Measurements from ENCODE around the gene HERC5. TPM values are rescaled to one million over a fixed set of nuclear protein-coding genes. Genes with fewer than 3 reads are reported as not detected.

The HERC5 gene
- total RNA-seq, 1 experiment from 2014 or later, result 5.3 TPM

DNA sequence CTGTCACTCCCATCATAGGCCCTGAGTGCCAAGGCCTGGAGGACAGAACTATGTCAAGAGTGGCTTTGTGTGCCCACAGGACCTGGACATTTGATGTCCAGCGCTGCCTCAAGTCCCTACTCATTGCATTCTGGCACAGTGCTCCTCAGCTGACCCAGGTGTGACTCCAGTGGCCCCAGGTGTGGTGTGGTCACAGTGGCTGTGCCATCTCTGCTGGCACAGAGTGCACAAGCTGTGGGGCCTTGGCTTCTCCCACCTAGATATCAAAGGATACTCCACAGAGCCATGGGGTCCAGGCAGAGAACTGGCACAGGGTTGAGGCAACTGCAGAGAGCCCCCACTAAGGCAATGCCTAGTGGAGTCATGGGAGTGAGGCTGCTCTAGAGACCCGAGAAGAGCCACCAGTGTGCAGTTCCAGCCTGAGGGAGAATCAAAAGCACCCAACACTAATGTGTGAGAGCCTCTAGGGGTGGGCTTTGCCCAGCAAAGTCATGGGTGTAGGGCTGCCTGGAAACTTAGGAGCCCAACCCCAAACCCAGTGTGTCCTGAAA is 41.0 kb downstream of the HERC5 start:
- no peak for DNase-seq (ENCODE audit: low read depth, low spot score)
- in situ Hi-C loops (cut with HindIII; ENCODE audit: low pct_unique_long_range_greater_than_20kb, low sequenced_read_pairs), result no loop called here

DNA sequence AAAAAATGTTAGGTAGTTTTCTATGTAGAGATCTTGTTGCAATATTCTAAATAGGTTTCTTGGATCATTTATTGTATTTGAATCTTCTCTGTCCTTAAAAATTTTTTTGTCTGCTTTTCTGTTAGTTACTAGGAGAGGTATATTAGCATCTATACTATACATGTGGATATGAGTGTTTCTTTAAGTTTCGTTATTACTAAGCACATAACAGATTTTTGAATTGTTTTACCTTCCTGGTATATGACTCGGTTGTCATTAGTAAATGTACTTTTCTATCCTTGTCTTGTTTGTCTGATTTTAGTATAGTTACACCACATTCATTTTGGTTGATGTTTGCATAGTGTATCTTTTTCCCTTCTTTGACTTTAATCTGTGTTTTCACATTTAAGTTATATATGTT is 46.4 kb downstream of the HERC5 start:
- DNase-seq (ENCODE audit: low read depth, low spot score), result no peak
- in situ Hi-C loops (cut with HindIII; ENCODE audit: low pct_unique_long_range_greater_than_20kb, low sequenced_read_pairs), result loop anchor here (25.0 kb wide), 2 partner anchors 266 to 466 kb away; no protein-coding TSS in a partner anchor

DNA sequence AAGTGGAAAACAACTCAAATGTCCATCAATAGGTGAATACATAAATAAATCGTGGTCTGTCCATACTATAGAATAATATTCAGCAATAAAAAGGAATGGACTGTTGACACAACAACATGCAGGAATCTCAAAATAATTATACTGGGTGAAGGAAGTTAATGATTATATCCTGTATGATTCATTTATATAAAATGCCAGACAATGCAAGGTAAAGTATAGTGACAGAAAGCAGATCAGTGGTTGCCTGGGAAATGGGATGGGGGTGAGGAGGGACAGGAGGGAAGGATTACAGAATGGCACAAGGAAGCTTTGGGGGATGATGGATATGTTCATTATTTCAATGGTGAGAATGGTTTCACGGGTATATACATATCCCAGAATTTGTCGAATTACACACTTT is 54.3 kb downstream of the HERC5 start:
- in situ Hi-C loops (cut with HindIII; ENCODE audit: low pct_unique_long_range_greater_than_20kb, low sequenced_read_pairs), result loop anchor here (25.0 kb wide), 2 partner anchors 274 to 474 kb away; no protein-coding TSS in a partner anchor
- DNase-seq (ENCODE audit: low read depth, low spot score), result no peak

- in situ Hi-C loops (cut with HindIII; ENCODE audit: low pct_unique_long_range_greater_than_20kb, low sequenced_read_pairs), result loop anchor here (25.0 kb wide), 2 partner anchors 278 to 478 kb away; no protein-coding TSS in a partner anchor
- no peak for DNase-seq (ENCODE audit: low read depth, low spot score)
These were observed 57.9 kb downstream of the HERC5 start for GRCh38 chr4:88514557-88515511.

DNA sequence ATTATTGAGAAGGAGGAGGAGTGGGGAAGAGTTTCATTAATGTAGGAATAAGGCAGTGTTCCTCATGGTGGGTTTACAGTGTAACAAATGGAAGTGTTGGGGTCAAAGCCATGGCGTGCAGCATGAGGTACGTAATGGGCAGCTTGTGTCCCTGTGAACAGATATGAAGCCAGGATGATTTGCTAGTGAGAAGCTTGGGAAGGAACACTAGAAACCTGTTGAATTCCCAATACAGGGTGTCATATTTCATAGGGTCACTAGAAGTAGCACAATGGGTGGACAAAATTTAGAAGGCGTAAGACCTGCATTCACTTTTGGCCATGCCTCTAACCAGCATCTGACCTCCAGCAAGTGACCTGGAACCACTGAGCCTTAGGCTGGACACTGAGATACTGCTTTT is 59.8 kb downstream of the HERC5 start:
- in situ Hi-C loops (cut with HindIII; ENCODE audit: low pct_unique_long_range_greater_than_20kb, low sequenced_read_pairs), result loop anchor here (25.0 kb wide), 2 partner anchors 279 to 479 kb away; no protein-coding TSS in a partner anchor
- DNase-seq (ENCODE audit: low read depth, low spot score), result no peak

DNA sequence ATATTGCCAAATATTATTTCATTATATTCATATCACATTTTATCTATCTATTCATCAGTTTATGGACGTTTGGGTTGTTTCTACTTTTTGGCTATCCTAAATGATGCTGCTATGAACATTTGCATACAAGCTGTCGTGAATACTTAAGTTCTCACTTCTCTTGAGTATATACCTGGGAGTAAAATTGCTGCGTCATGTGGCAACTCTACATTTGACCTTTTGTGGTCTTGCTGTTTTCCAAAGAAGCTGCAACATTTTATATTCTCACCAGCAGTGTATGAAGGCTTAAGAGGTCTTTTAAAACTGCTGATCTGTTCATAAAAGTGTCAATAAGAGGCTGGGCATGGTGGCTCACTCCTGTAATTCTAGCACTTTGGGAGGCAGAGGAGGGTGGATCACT is 60.9 kb downstream of the HERC5 start:
- in situ Hi-C loops (cut with HindIII; ENCODE audit: low pct_unique_long_range_greater_than_20kb, low sequenced_read_pairs), result loop anchor here (25.0 kb wide), 2 partner anchors 281 to 481 kb away; no protein-coding TSS in a partner anchor
- DNase-seq (ENCODE audit: low read depth, low spot score), result no peak

- in situ Hi-C loops (cut with HindIII; ENCODE audit: low pct_unique_long_range_greater_than_20kb, low sequenced_read_pairs), result loop anchor here (25.0 kb wide), 2 partner anchors 282 to 482 kb away; no protein-coding TSS in a partner anchor
These were observed 62.0 kb downstream of the HERC5 start for GRCh38 chr4:88518911-88519310.

DNA sequence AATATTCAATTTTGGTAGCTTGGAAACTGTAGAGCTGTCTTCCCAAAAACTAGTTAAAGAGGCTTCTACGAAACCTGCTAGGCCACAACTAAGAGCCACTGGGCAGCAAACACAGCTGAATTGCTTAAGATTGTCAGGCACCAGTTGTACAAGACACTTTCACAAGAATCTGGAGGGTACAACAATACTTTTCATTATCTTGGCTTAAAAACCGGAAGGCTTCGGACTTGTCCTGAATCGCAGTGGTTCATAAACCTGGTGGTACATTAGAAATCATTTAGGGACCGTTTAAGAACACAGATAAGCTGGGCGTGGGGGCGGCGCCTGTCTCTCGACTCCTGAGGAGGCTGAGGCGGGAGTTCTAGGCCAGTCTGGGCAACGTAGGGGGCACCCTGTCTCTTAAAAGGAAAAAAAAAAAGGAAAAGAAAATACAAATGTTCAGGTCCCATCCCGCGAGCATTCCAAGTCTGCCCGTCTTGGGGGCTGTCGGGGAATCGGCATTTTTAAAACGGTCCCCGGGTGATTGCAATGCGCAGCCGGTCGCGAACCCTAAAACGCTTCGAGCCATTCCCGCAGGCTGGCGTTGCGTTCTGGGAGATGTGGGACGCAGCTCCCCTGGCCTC is 65.9 kb downstream of the HERC5 start:
- DNase-seq (ENCODE audit: low read depth, low spot score), result peak; percentile 73
- in situ Hi-C loops (cut with HindIII; ENCODE audit: low pct_unique_long_range_greater_than_20kb, low sequenced_read_pairs), result loop anchor here (25.0 kb wide), 2 partner anchors 286 to 486 kb away; no protein-coding TSS in a partner anchor

More at GRCh38 chr4:88518911-88519310, 62.0 kb downstream of the HERC5 start:
- peak; percentile 58 for DNase-seq (ENCODE audit: low read depth, low spot score)

- in situ Hi-C loops (cut with HindIII; ENCODE audit: low pct_unique_long_range_greater_than_20kb, low sequenced_read_pairs), result loop anchor here (25.0 kb wide), 2 partner anchors 286 to 486 kb away; no protein-coding TSS in a partner anchor
- peak; percentile 92 for DNase-seq (ENCODE audit: low read depth, low spot score)
These were observed 66.6 kb downstream of the HERC5 start, which contains the start of gene PYURF for GRCh38 chr4:88523325-88524129. TSS of gene PYURF (minus strand) at chr4:88523776. CDS start at chr4:88523700, 76 bp downstream.

- in situ Hi-C loops (cut with HindIII; ENCODE audit: low pct_unique_long_range_greater_than_20kb, low sequenced_read_pairs), result loop anchor here (25.0 kb wide), 2 partner anchors 287 to 487 kb away; no protein-coding TSS in a partner anchor
- DNase-seq (ENCODE audit: low read depth, low spot score), result peak; percentile 4
These were observed 67.3 kb downstream of the HERC5 start for GRCh38 chr4:88524171-88524570.

DNA sequence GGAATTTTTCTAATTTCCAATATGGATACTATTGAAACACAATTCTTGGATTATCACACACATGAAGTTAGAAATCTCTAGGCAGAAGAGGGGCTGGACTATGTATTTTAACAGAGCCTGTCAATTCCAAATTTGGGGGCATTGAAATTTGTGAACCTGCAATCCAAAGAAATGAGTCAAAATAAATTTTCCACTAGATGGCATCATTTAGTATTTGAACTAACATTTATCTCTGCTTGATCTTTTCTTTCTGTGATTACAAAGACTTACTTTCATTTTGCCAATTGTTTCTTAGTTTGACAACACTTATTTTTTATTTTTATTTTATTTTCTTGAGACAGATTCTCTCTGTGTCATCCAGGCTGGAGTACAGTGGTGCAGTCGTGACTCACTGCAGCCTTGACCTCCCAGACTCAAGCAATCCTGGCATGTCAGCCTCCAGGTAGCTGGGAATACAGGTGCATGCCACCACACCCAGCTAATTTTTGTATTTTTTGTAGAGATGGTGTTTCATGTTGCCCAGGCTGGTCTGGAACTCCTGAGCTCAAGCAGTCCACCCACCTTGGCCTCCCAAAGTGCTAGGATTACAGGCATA is 69.4 kb downstream of the HERC5 start:
- in situ Hi-C loops (cut with HindIII; ENCODE audit: low pct_unique_long_range_greater_than_20kb, low sequenced_read_pairs), result no loop called here
- DNase-seq (ENCODE audit: low read depth, low spot score), result peak; percentile 33

DNA sequence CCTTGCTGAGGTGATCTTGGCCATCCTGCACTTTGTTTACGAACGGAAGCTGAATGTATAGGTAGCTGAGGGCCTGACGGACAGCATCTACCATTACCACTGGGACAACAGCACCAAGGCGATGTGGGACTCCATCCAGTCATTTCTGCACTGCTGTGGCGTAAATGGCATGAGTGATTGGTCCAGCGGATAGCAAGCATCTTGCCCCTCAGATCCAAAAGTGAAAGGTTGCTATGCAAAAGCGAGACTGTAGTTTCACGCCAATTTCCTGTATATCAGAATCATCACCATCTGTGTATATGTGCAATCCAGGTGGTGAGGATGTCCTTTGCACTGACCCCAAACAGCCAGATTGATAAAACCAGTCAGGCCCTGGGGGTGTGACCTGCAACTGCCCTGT is 70.9 kb downstream of the HERC5 start:
- in situ Hi-C loops (cut with HindIII; ENCODE audit: low pct_unique_long_range_greater_than_20kb, low sequenced_read_pairs), result no loop called here
- DNase-seq (ENCODE audit: low read depth, low spot score), result no peak

DNA sequence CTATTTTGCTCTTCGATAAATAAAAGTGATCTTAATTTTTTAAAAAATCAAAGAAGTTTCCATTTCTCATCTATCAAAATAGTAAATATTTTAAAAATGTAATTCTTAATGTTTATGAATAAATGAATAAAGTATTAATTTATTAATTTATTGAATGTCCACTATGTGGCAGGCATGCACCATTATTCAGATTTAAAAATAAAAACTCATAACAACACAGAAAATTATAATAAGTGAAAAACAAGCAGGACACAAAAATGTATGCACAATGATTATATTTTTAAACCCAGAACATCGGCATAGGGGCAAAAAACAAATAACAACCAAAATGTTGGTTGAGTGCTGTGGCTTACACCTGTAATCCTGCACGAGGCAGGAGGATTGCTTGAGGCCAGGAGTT is 71.9 kb downstream of the HERC5 start:
- no peak for DNase-seq (ENCODE audit: low read depth, low spot score)
- in situ Hi-C loops (cut with HindIII; ENCODE audit: low pct_unique_long_range_greater_than_20kb, low sequenced_read_pairs), result no loop called here

DNA sequence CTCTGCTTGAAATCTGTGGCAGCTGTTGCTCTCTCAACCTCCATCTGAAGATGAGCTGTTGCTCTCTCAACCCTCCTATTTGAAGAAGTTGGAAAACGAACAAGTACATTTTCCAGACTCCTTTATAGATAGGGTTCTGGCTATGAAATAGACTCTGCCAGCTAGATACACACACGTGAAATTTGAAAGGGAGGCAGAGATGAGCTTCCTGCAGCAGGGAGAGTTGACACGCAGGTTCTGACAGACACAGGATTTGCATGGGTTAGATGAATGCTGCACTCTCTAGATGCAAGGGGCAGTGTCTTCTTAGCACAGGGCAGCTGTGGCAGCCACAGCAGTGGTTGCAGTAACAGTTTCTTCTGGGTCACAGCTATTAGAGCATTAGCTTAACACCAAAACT is 74.6 kb downstream of the HERC5 start:
- in situ Hi-C loops (cut with HindIII; ENCODE audit: low pct_unique_long_range_greater_than_20kb, low sequenced_read_pairs), result no loop called here
- DNase-seq (ENCODE audit: low read depth, low spot score), result no peak

DNA sequence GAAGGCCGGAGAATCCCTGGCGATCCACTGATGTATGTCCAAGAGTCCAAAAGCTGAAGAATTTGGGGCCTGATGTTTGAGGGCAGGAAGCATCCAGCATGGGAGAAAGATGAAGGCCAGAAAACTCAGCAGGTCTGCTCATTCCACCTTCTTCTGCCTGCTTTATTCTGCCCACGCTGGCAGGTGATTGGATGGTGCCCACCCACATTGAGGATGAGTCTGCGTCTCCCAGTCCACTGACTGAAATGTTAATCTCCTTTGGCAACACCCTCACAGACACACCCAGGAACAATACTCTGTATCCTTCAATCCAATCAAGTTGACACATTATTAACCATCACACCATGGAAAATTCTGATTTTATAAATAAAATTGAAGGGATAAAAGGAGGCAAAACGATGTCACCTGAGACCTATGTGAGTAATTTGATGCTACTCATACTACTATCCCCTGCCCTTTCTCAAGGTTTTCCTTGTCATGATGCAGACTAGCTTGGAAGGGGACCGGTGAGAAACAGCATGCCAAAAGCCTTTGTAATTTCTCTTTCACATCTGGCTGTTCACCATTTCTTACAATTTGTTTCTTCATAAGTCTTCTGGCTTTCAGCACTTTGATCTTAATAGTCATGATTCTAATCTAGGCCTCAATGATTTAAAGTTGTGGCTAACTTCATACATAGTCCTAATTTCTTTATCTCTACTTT is 76.3 kb downstream of the HERC5 start:
- in situ Hi-C loops (cut with HindIII; ENCODE audit: low pct_unique_long_range_greater_than_20kb, low sequenced_read_pairs), result no loop called here
- no peak for DNase-seq (ENCODE audit: low read depth, low spot score)

Measured in SK-MEL-5 (cell line).